ENCODE results near the gene CHADL.

DNA sequence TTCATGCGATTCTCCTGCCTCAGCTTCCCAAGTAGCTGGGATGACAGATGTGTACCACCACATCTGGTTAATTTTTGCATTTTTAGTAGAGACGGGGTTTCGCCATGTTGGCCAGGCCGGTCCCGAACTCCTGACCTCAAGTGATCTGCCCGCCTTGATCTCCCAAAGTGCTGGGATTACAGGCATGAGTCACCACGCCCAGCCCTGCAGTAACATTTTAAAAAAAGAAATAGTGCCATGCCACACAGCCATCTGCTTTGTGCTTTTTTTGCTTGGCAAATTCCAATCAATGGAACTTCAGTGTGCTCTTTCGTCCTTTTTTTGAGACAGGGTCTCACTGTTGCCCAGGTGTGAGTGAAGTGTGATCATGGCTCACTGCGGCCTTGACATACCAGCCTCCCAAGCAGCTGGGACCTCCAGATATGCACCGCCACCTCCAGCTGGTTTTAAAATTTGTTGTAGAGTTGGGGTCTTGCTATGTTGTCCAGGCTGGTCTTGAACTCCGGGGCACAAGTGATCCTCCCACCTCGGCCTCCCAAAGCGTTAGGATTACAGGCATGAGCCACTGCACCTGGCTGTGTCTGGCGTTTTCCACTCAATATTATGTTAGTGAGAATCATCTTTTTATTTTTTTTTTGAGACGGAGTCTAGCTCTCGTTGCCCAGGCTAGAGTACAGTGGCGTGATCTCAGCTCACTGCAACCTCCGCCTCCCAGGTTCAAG is 1.8 kb upstream of the CHADL start:
- TF ChIP-seq CTCF (IDR thresholded peaks at IDR 0.05; ENCODE audit: low read length) (no peak), EZH2 (optimal IDR thresholded peaks at IDR 0.05; ENCODE audit: low read depth, low read length) (no peak)
